Stimulated activated CD8-positive, alpha-beta memory T cell treated with anti-CD3 and anti-CD28 coated beads, Interleukin-15, amount 100 ng/mL, for 1 hour (primary cell): Measurements from ENCODE around the gene TMEM52.

Experiments used
- DNase-seq: peaks from one replicate; pipeline ENCODE4 v3.0.0-alpha.2; 2020; ENCODE audit warnings: low read depth

The TMEM52 gene

DNA sequence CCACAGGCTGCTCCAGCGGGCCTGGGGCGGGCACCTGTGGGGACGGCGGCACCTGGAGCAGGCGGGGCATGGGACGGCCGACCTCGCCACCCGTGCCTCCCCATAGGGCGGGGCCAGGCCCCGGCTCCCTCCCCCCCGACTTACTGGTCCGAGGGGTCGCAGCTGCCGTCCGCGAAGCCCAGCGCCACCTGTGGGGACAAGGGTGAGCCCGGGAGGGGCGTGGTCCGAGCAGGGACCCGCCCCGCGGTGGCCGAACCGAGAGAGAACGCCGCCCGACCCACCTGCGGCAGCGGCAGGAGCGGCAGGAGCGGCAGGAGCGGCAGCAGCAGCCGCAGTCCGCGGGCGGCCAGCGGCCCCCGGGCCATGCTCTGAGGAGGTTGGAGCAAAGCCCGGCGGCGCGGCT lies at the start of gene TMEM52:
TMEM52 (minus strand) TSS at position 379 of the 403 bp plus-strand sequence; CDS start at position 365, 14 bp downstream.
- DNase-seq: peak; percentile 14

DNA sequence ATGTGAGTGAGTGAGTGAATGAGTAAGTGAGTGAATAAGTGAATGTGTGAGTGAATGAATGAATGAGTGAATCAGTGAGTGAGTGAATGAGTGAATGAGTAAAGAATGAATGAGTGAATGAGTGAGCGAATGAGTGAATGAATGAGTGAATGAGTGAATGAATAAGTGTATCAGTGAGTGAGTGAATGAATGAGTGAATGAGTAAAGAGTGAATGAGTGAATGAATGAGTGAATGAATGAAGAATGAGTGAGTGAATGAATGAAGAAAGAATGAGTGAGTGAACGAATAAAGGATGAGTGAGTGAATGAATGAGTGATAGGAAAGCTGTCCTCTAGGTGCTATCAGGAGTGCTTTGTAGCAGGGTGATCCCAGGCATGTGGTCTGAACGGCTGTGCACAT lies 48.8 kb upstream of the TMEM52 start:
- no peak for DNase-seq

DNA sequence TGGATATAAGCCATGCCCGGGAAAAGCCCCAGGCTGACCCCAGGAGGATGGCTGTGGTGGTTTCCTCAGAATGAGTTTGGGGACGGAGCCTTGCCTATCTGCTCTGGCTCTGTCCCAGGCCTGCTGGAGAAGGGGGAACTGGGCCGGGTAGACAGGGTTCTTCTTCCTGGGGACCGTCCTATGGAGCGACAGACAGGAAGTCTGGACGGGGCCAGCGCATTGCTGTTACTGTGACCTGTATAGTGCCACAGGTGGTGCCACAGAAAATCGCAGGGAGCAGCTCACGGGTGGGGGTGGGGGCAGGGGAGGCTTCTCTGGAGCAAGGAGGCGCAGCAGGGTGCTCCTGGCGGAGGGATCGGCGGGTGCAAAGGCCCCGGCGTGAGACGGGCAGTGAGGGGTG lies 48.1 kb upstream of the TMEM52 start:
- no peak for DNase-seq

DNA sequence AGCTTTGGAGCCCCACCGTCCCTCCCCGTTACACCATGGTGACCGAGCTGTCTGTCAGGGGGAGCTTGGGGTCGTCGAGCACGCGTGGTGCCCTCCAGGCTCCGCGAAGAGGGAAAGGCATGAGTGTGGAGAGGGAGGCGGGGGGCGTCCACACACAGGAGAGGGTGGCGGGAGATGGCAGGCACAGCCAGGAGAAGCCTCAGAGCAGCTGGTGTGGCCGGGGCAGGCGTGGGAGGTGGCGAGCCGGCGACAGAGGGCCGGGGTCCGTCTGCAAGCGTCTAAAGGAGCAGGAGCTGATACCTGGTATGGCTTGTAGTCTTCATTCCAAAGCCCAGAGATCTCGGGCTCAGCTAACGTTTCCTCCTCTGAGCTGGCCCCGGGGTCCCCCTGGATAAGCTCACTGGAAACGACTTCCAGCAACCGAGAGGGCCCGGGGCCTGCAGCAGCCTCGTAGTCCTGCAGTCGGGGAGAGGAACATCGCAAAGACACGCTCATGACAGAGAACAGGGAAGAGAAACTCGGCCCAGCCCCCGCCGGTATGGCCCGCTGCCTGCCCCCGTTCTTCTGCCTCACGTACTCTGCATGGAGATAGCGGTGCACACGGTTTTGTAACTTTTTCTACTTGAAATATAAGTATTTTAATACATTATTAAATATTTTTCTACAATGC lies 47.1 kb upstream of the TMEM52 start:
- no peak for DNase-seq

DNA sequence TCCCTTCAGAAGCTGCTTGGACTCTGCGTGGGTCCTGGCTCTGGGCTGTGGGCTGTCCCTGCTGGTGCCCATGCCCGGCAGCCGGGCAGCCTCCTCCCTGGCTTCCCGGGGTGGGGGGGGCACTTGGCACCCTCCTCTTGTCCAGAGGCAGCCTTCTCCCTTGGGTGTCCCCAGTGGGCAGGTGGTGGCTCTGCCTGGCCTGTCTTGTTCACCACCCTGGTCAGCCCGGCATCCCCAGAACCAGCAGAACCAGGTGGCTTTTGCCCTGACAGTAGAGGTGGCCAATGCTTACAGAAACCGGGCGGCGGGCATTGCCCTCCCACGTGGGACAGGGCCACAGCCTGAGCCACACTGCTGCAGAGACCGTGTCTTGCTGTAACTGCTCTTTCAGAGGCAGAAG lies 46.5 kb upstream of the TMEM52 start:
- DNase-seq: no peak

DNA sequence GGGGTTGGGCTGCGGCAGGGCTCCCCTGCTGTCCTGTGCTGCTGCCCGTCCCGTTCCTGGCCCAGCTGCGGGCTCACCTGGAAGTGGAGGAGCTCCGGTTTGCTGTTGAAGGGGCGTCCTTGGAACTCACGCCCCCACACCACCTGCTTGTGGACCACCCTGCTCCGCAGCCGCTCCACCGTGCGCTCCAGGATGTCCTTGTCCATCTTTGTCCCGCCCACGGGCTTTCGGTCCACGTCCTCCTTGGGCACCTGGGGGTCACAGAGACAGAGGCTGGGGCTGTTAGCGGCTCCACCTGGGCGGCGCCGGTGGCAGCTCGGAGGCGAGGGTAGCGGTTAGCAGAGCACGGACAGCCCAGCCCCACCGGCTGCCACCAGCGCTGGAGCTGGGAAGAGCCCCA lies 45.7 kb upstream of the TMEM52 start:
- DNase-seq: no peak

DNA sequence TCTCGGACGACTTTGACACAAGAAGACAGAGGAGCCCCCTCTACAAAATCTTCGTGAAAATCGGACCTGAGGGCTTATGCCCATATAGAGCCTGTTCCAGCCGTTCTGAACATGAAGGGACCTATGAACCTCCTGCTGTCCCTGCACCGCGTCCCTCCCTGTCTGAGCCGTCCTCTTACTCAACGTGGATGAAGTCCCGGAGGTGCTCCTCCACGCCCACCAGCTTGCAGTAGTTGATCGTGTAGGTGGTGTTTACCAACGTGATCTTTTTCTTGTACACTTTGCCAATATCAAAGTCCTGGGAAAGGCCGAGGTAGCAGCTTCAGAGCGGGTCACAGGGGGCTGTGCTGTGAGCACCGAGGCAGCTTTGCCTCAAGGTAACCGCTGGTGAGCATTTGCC lies 44.5 kb upstream of the TMEM52 start:
- no peak for DNase-seq

DNA sequence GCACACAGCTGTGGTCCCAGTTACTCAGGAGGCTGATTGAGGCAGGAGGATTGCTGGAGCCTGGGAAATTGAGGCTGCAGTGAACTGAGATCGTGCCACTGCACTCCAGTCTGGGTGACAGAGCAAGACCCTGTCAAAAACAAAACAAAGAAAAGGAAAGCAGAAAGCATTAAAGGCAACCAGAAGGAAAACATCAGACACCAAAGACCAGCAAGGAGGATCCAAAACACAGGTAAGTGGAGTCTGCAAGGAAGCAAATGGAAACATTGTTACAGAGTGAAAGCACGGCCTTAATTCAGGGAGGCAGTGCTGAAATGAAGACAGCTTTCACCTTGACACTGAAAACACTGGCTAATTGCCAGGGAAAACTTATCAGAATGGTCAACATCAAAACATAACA lies 43.7 kb upstream of the TMEM52 start:
- DNase-seq: no peak

DNA sequence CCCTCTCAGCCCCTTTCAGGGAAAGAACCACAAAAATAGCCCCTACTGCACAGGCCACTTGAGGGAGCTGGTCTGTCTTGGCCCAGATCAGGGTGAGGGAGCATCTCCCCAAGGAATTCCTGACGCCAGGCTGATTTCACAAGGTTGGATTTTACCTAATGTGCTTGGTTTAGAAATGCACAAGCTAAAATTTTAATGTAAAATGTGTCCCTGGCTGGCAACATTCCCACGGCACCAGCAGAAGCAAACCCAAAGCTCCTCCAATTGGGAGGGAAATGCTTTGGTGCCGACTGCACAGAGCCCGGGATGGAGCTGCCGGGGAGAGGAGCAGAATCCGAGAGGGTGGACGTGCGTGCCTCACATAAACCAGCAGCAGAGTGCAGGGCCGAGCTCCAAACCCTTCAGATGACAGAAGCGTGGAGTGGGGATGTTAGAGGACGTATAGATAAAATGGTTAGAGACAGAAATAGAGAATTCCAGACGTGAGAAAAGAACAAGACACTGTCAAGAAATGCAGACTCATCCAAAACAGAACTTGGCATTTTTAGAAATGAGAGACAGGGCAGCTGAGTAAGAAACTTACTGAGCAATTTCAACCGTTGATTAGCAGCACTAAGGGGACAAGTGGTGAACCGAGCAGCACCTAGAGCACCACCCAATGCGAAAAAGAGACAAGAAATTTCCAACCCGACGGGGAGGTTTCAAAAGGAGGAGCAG lies 41.6 kb upstream of the TMEM52 start:
- no peak for DNase-seq

DNA sequence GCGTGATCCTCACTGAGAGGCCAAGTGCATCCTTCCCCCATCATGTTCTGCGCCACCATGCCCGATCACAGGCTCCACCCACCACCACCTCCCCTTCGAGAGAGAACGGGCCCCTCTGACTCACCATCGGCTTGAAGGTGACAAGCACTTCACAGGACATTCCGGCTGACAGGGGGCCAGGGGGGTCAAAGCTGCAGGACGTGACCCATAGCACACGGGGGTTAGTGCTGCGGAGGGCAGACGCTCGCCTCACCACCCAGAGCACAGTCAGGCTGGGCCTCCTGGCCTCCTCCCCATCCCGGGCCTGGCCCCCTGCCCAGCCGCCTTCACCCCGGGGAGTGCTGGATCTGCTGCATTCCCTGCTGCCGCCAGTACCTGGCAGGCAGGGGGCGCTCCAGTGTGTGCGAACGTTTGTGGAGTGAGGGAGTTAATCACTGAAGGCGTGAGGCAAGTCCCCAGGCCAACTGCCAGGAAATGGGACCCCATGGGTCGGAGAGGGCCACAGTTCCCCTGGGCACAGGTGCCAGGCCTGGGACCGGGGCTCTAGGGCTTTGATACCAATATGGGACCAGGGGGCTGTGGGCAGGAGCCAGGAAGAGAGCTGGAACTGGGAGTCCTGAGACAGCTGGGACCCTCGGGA lies 40.9 kb upstream of the TMEM52 start:
- peak; percentile 17 for DNase-seq

DNA sequence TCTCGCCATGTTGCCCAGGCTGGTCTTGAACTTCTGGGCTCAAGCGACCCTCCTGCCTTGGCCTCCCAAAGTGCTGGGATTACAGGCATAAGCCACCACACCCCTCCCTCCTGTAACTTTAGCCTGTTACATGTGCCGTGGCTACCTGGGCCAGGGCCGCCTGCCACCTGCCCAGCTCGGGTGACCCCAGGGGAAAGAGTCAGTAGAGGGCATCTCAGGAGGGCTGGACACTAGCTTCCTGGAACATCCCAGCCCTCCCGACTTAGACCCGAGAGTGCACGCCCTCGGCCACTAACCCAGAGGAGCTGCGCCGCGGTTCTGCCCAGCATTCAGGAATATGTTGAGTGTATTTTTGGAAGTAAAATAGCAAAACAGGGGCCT lies 40.4 kb upstream of the TMEM52 start:
- no peak for DNase-seq

DNA sequence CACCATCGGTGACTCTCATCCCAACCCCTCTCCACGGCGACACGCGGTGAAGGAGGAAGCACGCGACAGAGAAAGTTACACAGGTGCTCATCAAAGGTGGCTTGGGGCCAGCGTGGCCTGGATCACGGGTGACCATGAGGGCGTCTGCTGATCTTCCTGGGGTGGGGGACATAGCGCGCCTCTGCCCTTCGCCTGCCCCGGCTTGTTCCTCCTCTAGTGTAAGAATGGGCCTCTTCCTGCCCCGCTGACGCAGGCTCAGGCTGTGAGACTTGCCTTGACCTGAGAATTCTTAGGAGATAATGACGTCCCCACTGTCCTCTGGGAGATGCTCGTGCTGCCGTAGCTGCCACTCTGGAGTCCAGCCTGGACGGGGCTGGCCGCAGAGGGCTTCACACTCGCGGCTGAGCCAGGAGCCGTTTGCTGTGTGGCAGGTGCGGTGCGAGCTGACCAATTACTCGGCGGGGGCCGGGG lies 39.0 kb upstream of the TMEM52 start:
- no peak for DNase-seq

DNA sequence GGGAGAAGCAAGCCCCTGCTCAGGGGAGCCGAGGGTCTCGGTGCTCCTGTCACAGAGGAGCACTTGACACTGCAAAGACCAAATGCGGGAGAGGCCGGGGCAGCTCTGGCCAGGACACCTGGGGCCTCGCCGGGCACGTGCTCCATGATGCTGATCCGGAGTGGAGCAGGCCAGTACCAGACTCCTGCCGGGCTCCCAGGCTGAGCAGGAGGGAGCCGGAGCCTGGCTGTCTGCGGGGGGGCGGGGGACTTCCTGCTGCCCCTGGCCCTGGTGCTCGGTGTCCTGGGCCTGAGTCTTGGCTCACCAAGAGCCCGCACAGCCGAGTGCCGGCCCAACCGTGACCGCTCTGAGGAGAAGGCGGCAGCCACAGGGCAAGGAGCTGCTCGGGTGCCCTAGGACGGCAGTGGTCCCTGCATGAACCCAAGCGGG lies 38.5 kb upstream of the TMEM52 start:
- DNase-seq: no peak

DNA sequence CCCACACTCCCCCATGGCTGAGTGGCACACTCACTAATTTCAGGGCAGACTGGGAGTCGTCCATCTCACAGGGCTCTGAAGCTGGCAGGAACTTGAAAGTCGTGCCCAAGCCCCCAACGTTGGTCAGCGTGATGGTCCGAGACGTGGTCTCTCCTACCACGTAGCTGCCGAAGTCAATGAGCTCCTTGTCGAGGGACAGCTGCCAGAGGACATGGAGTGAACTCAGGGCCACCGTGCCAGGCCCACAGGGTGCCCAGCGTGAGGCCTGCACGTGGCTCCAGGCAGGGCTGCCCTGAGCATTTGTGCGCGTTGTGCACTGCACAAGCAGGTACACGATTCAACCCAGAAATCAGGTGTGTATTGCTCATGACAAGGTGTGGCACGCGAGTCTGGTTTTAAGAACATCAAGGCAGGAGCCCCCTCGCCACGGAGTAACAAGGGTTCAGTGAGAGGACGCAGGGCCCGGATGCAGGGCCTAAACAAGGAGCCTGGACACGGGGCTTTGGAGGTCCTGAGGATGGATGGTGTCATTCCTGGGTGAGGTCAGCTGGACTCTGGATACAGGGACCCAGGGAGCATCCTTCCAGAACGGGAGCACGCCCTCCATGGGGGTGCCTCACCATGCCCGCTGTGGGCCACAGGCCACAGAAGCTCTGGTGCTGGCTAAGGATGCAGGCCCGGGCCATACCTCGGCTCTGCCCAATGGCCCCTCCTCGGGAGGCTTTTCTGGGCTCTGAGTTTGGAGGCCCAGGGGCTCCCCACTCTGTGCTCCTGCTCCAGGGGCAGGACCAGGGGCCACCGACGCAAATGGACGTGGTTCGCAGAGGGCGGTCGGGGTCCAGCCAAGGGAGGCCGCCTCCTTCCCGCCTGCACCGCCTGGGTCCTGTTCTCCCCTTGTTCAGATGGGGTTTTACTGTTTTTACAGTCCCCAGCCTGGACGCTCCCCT lies 37.8 kb upstream of the TMEM52 start:
- DNase-seq: no peak

DNA sequence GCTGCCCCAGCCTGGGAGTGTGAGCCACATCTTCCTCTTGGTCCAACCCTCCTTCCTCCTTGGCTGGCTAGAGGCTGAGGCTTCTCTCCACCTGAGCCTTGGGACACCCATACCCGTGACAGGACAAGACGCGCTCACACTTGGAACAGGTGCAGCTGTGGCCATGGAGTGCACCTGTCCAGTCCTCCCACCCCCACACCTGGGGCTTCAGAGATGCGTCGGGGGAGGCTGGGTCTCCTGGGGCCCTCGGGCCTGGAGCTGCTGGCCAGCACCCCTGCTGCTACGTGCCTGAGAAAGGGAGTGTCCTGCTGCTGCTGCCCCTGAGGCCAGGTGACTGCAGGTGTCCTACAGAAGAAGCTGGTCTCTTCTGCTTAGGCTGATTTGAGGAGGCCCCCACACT lies 37.0 kb upstream of the TMEM52 start:
- no peak for DNase-seq

DNA sequence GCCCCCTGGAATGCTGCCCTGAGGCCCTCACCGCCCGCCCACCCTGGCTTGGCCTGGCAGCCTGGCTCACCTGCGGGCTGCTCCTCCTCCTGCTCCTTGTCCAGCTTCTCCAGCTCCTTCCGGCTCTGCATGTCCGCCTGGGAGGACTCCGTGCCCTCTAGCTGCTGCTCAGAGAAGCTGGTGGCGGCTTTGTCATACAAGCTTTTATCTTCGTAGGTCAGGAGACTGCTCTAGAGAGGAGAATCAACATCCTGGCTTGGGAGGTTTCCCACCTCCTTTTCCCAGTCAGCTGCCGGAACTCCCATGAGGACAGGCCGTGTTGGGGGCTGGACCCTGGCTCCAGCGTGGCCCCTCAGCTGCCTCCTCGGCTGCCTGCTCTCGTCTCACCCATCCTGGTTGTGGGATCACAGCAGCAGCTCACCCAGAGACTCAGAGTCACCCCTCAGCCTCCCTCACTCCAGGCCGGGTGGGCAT lies 36.6 kb upstream of the TMEM52 start:
- DNase-seq: no peak

DNA sequence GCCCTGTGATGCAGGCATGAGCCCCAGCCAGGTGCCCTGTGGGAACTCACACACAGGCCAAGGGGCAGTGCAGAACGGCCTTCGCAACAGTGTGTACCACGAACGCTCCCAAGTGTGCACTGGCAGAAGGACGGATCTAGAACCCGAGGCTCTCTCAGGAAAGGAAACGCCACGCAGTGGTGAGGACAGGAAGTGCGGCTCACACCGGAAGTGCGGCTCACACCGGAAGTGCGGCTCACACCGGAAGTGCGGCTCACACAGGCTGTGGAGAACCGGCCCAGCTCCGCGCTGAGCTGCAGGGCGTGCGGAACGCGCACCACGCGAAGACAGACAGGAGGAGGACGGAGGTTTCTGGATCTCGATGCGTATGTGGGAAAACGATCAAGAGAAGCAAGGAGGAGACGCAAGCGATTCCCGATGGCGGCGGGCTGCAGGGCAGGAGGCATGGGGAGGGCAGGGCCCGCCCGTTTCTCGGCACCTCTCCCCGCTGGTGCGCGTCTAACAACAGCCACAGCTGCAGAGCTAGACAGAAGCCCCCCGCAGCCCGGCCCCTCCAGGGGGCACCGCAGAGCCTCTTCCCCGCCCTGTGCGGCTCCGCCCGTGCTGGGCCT lies 35.9 kb upstream of the TMEM52 start:
- DNase-seq: no peak

DNA sequence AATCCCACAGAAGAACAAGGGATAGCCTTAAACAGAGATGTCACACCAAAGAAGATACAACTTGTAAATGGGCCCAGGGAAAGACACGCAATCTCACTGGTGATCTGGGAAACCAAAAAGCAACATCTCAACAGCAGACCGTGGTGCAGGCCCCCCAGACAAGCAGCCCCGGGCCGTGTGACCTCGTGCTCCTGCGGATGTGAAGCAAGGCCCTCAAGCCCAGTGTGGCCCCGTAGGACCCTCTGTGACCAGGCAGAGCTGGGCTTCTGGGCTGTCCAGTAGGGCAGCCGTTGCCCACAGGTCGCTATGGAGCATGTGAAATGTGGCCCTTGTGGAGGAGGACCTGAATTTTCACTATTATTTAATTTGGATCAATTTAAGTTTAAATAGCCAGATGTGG lies 34.9 kb upstream of the TMEM52 start:
- no peak for DNase-seq

DNA sequence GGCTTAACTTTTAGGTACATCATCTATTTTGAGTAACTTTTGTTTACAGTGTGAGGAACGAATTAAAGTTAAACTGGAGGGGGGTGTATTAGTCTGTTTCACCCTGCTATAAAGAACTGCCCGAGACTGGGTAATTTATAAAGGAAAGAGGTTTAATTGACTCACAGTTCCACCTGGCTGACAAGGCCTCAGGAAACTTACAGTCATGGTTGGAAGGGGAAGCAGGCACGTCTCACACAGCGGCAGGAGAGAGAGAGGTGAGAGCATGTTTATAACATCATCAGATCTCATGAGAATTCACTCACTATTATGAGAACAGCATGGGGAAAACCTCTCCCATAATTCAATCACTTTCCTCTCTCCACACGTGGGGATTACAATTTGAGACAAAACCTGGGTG lies 31.9 kb upstream of the TMEM52 start:
- no peak for DNase-seq

DNA sequence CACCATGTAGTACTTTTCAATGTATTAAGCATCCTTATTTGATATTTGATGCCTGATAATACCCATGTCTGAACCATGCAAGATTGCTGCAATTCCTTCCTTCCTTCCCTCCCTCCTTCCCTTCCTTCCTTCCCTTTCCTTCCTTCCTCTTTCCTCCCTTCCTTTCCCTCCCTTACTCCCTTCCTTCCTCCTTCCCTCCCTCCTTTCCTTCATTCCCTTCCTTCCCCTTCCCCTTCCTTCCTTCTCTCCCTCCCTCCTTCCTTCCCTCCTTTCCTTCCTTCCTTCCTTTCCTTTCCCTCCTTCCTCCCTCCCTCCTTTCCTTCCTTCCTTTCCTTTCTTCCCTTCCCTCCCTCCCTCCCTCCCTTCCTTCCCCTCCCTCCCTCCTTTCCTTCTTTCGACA lies 29.7 kb upstream of the TMEM52 start:
- DNase-seq: no peak

DNA sequence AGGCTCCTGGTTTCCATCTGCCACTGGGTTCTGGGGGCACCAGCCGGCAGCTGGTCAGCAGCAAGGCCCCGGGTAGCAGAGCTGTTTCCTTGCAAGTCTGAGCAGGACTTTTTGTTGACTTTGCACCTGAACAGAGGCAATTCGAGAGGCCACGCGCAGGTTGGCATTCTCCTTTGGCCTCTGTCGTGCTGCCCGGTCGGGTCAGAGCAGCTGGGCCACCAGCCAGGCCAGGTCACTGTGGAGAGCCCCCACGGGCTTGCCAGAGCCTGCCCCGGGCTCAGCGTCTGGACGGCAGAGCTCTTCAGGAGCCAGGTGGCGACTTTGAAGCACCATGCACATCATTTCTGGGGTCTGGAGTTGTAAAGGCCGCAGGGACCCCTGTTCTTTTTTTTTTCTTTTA lies 28.4 kb upstream of the TMEM52 start:
- DNase-seq: no peak

DNA sequence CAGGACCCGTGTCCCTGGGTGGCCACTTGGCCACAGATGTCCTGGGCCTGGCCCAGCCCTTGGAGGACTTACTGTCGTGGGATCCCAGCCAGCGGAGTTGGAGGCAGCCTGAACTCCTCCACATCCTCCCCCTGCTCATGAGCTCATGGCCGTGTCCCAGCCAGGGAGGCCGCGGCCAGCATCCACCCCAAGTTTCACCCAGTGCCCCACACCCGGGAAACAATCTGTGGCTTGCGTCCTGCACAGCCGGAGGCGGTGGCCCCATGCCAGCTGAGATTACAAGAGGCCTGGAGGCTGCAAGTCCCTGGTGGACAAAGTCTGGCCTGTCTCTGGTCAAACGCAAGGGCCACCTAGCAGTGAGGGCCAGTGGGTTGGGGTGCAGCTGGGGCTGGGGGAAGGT lies 27.5 kb upstream of the TMEM52 start:
- DNase-seq: no peak
